Measurements from ENCODE around the gene GAB2. TPM values are rescaled to one million over a fixed set of nuclear protein-coding genes. Genes with fewer than 3 reads are reported as not detected.

The GAB2 gene
- total and polyA plus RNA-seq, 10 of the 15 experiments (the other 5 are each of a cell fraction or from before 2014, with no cell fraction given) = 0.69 to 12.6 (median 3.8) TPM

GRCh38 chr11:78420796-78421209 lies 3.2 kb upstream of the GAB2 start (continued):
- no peak for TF ChIP-seq PRDM15 (CRISPR knock-in tag; IDR thresholded peaks at IDR 0.05)
- TF ChIP-seq ASH2L (IDR thresholded peaks at IDR 0.05; ENCODE audit: borderline replicate concordance, low read depth) = no peak
- TF ChIP-seq ZNF274 (IDR thresholded peaks at IDR 0.05; ENCODE audit: insufficient read depth, insufficient read length) = no peak
- 0 out of 2 replicates have a peak, but pooled peaks have one; percentile 62 for TF ChIP-seq DPF2 (IDR thresholded peaks at IDR 0.05)
- TF ChIP-seq ZNF384 (IDR thresholded peaks at IDR 0.05; ENCODE audit: borderline replicate concordance, low read depth, low read length) = 0 out of 2 replicates have a peak, but pooled peaks have one; percentile 14
- no peak for TF ChIP-seq NRF1 (conservative IDR thresholded peaks at IDR 0.05; ENCODE audit: low read depth, low read length)
- peak; percentile 61 to 68 for TF ChIP-seq EP300 (IDR thresholded peaks at IDR 0.05; ENCODE audit: borderline replicate concordance in 1 of 2, control insufficient read depth in 1 of 2, low read depth in 2 of 2, low read length in 2 of 2)
- no peak for TF ChIP-seq ZZZ3 (IDR thresholded peaks at IDR 0.05; ENCODE audit: control insufficient read depth, insufficient read length, low read depth)
- no peak for TF ChIP-seq HDAC6 (IDR thresholded peaks at IDR 0.05; ENCODE audit: unreplicated experiment)
- peak; percentile 9; the same call in 1 of the 2 replicates for TF ChIP-seq SMC3 (IDR thresholded peaks at IDR 0.05; ENCODE audit: borderline replicate concordance, low read length)
- TF ChIP-seq BRCA1 (IDR thresholded peaks at IDR 0.05; ENCODE audit: low read depth, low read length) = no peak
- no peak for TF ChIP-seq EZH2 (IDR thresholded peaks at IDR 0.05; ENCODE audit: borderline replicate concordance, control insufficient read depth, low read depth, low read length)
- no peak for TF ChIP-seq ATF3 (IDR thresholded peaks at IDR 0.05; ENCODE audit: borderline replicate concordance, extremely low read depth, low read depth, low read length)
- TF ChIP-seq BCL3 (IDR thresholded peaks at IDR 0.05; ENCODE audit: borderline replicate concordance, insufficient read depth, low read depth, low read length, poor library complexity, severe bottlenecking) = no peak
- peak; percentile 68 for TF ChIP-seq ATF7 (IDR thresholded peaks at IDR 0.05; ENCODE audit: low read depth)
- peak; percentile 68; the same call in 1 of the 2 replicates for TF ChIP-seq RUNX3 (IDR thresholded peaks at IDR 0.05; ENCODE audit: low read length)
- TF ChIP-seq MYC (IDR thresholded peaks at IDR 0.05; ENCODE audit: insufficient read depth, insufficient read length, insufficient replicate concordance, low read length, severe bottlenecking) = no peak
- no peak for TF ChIP-seq RAD51 (IDR thresholded peaks at IDR 0.05)
- no peak for TF ChIP-seq TCF7 (IDR thresholded peaks at IDR 0.05; ENCODE audit: borderline replicate concordance)
- TF ChIP-seq PML (IDR thresholded peaks at IDR 0.05; ENCODE audit: low read length) = no peak
- no peak for TF ChIP-seq HCFC1 (IDR thresholded peaks at IDR 0.05; ENCODE audit: low read length)
- TF ChIP-seq MTA2 (IDR thresholded peaks at IDR 0.05; ENCODE audit: low read depth) = 0 out of 2 replicates have a peak, but pooled peaks have one; percentile 27
- TF ChIP-seq ZSCAN29 (IDR thresholded peaks at IDR 0.05) = no peak
- no peak for TF ChIP-seq E2F4 (IDR thresholded peaks at IDR 0.05; ENCODE audit: low read depth, low read length)
- peak; percentile 57 to 69; a peak in 3 of 4 replicates for TF ChIP-seq IKZF2 (IDR thresholded peaks at IDR 0.05)
